Activated CD8-positive, alpha-beta T cell treated with anti-CD3 and anti-CD28 coated beads for 36 hours (primary cell): ENCODE results near the gene TMC3. TPM values are rescaled to one million over a fixed set of nuclear protein-coding genes. Genes with fewer than 3 reads are reported as not detected.

Experiments
- ATAC-seq: fragments of 200-7000 bp; cut with Tn5 transposase; one replicate; pipeline ENCODE4 v1.10.0; 2021; ENCODE audit warnings: mild to moderate bottlenecking, moderate library complexity
- CTCF ChIA-PET: fragments of 350-600 bp; sonication (Branson Sonifier 250); formaldehyde crosslinking; loops from one replicate; lab custom pipeline; 2021; ENCODE audit warnings: antibody characterized with exemption; lab: Charles Lee
- POLR2A ChIA-PET: fragments of 350-600 bp; sonication (Branson Sonifier 250); formaldehyde crosslinking; loops from one replicate; lab custom pipeline; 2021; ENCODE audit warnings: antibody characterized with exemption; lab: Charles Lee
- DNase-seq: peaks from one replicate; pipeline ENCODE4 v3.0.0-alpha.2; 2020
- H3K27ac Mint-ChIP-seq: one replicate; pipeline ENCODE4 v1.8.0; 2021; ENCODE audit warnings: mild to moderate bottlenecking, mixed read lengths
- H3K27me3 Mint-ChIP-seq: one replicate; pipeline ENCODE4 v1.8.0; 2021; ENCODE audit warnings: mixed read lengths
- H3K36me3 Mint-ChIP-seq: one replicate; pipeline ENCODE4 v1.8.0; 2021; ENCODE audit warnings: low read depth, mixed read lengths
- H3K4me1 Mint-ChIP-seq: one replicate; pipeline ENCODE4 v1.8.0; 2021; ENCODE audit warnings: low read depth, mixed read lengths
- H3K4me3 Mint-ChIP-seq: one replicate; pipeline ENCODE4 v1.8.0; 2021; ENCODE audit warnings: mild to moderate bottlenecking, moderate library complexity, mixed read lengths
- H3K9me3 Mint-ChIP-seq: one replicate; pipeline ENCODE4 v1.8.0; 2021; ENCODE audit warnings: mixed read lengths
- CTCF ChIP-seq: fragments of 200-600 bp; IDR thresholded peaks from one replicate; pipeline ENCODE4 v1.8.0; 2022; ENCODE audit warnings: antibody characterized with exemption, mild to moderate bottlenecking
- intact Hi-C: fragments of 100-400 bp; cut with micrococcal nuclease; formaldehyde crosslinking; loops from one replicate; pipeline ENCODE4 v1.10.0; 2022
- total RNA-seq, 2 experiments: library from RNA; stranded (reverse); gene quantifications; one replicate each; pipeline ENCODE4 v1.2.3, GENCODE V29; 2021

Gene TMC3
- total RNA-seq, 2 experiments from 2014 or later = not detected

- DNase-seq = no peak
- no peak for TF ChIP-seq CTCF
- no peak for ATAC-seq
- peaks cover 54% of the 10 kb centered on the region for H3K4me1 Mint-ChIP-seq
- intact Hi-C loops = no loop called here
- H3K4me3 Mint-ChIP-seq = peak overlapping the region; percentile 98
- no peaks in the 10 kb centered on the region for H3K9me3 Mint-ChIP-seq
- H3K27me3 Mint-ChIP-seq = no peaks in the 10 kb centered on the region
- H3K36me3 Mint-ChIP-seq = peaks cover 97% of the 10 kb centered on the region
- ChIA-PET CTCF (interaction anchor here (1.5 to 7.3 kb wide), 5 partner anchors 10 to 36 kb away, joined by 3 to 58 read pairs (median 18); partner anchors contain the start of gene STARD5), POLR2A (interaction anchor here (1.2 to 7.5 kb wide), 9 partner anchors 9 to 27 kb away, joined by 4 to 37 read pairs (median 7); partner anchors contain the start of gene STARD5)
- peak overlapping the region; percentile 98 for H3K27ac Mint-ChIP-seq
Observed at GRCh38 chr15:81301385-81301784, 72.6 kb downstream of the TMC3 start.

- Mint-ChIP-seq H3K36me3 (peaks cover 92% of the 10 kb centered on the region), H3K9me3 (no peaks in the 10 kb centered on the region), H3K27ac (peak overlapping the region; percentile 98), H3K4me1 (peaks cover 55% of the 10 kb centered on the region), H3K4me3 (peak overlapping the region; percentile 98), H3K27me3 (no peaks in the 10 kb centered on the region)
- no peak for TF ChIP-seq CTCF
- intact Hi-C loops = loop anchor here (10.0 kb wide), 2 partner anchors 305 to 1235 kb away; no protein-coding TSS in a partner anchor
- no peak for ATAC-seq
- DNase-seq = no peak
- ChIA-PET CTCF (interaction anchor here (1.1 to 7.3 kb wide), 7 partner anchors 8 to 37 kb away, joined by 3 to 58 read pairs (median 4); no protein-coding TSS in a partner anchor), POLR2A (interaction anchor here (1.4 to 7.5 kb wide), 7 partner anchors 9 to 24 kb away, joined by 5 to 37 read pairs (median 14); partner anchors contain the start of gene STARD5)
Observed at GRCh38 chr15:81299630-81300273, 74.3 kb downstream of the TMC3 start.

- CTCF ChIA-PET = interaction anchor here (1.1 to 7.3 kb wide), 5 partner anchors 9 to 38 kb away, joined by 3 to 58 read pairs (median 10); no protein-coding TSS in a partner anchor
- DNase-seq (no peak), ATAC-seq (no peak)
- Mint-ChIP-seq H3K9me3 (no peaks in the 10 kb centered on the region), H3K4me3 (peak overlapping the region; percentile 98), H3K4me1 (peaks cover 55% of the 10 kb centered on the region), H3K27ac (peak overlapping the region; percentile 98), H3K36me3 (peaks cover 90% of the 10 kb centered on the region), H3K27me3 (no peaks in the 10 kb centered on the region)
- intact Hi-C loops = loop anchor here (10.0 kb wide), 2 partner anchors 304 to 1236 kb away; no protein-coding TSS in a partner anchor
- POLR2A ChIA-PET = interaction anchor here (0.9 to 7.5 kb wide), 6 partner anchors 9 to 24 kb away, joined by 3 to 37 read pairs (median 12); partner anchors contain the start of gene STARD5
- no peak for TF ChIP-seq CTCF
Observed at GRCh38 chr15:81299156-81299555, 74.9 kb downstream of the TMC3 start.

GRCh38 chr15:81298611-81299010 lies 75.4 kb downstream of the TMC3 start:
- ATAC-seq (no peak), DNase-seq (no peak)
- ChIA-PET CTCF (interaction anchor here (2.5 to 7.3 kb wide), 3 partner anchors 10 to 32 kb away, joined by 10 to 58 read pairs (median 19); no protein-coding TSS in a partner anchor), POLR2A (interaction anchor here (0.9 to 7.5 kb wide), 6 partner anchors 8 to 24 kb away, joined by 3 to 37 read pairs (median 12); partner anchors contain the start of gene STARD5)
- Mint-ChIP-seq H3K4me1 (peaks cover 54% of the 10 kb centered on the region), H3K4me3 (peak overlapping the region; percentile 98), H3K9me3 (no peaks in the 10 kb centered on the region), H3K36me3 (peaks cover 87% of the 10 kb centered on the region), H3K27ac (peak overlapping the region; percentile 98), H3K27me3 (no peaks in the 10 kb centered on the region)
- intact Hi-C loops = loop anchor here (10.0 kb wide), 2 partner anchors 304 to 1236 kb away; no protein-coding TSS in a partner anchor
- no peak for TF ChIP-seq CTCF
